Mucosa of stomach (tissue), 1 donor: ENCODE measurements around the gene RBM47.

Experiments
- H3K27me3 ChIP-seq: one replicate; pipeline ENCODE4 v1.7.0; 2013; ENCODE audit warnings: mild to moderate bottlenecking, low read length; ENCODE audit not compliant: control insufficient read depth, insufficient read depth
- H3K36me3 ChIP-seq: one replicate; pipeline ENCODE4 v1.7.0; 2013; ENCODE audit warnings: low read length; ENCODE audit not compliant: control insufficient read depth, insufficient read depth
- H3K4me1 ChIP-seq: one replicate; pipeline ENCODE4 v1.7.0; 2013; ENCODE audit warnings: mild to moderate bottlenecking, low read length; ENCODE audit not compliant: control insufficient read depth, insufficient read depth
- H3K4me3 ChIP-seq: one replicate; pipeline ENCODE4 v1.7.0; 2013; ENCODE audit warnings: low read length
- H3K9ac ChIP-seq: one replicate; pipeline ENCODE4 v1.7.0; 2013; ENCODE audit warnings: mild to moderate bottlenecking, low read length, moderate library complexity
- H3K9me3 ChIP-seq: one replicate; pipeline ENCODE4 v1.7.0; 2013; ENCODE audit warnings: mild to moderate bottlenecking, low read length, moderate library complexity; ENCODE audit not compliant: control insufficient read depth
- donor health status: Pancreatic carcinoma.

The RBM47 gene

GRCh38 chr4:40377512-40378365 is 251.9 kb downstream of the RBM47 start:
- Histone ChIP-seq H3K9ac (no peak overlapping the region), H3K27me3 (no peaks in the 10 kb centered on the region), H3K4me3 (no peak overlapping the region), H3K9me3 (no peaks in the 10 kb centered on the region), H3K36me3 (no peaks in the 10 kb centered on the region), H3K4me1 (peaks cover 14% of the 10 kb centered on the region)

- Histone ChIP-seq H3K9me3 (no peaks in the 10 kb centered on the region), H3K36me3 (no peaks in the 10 kb centered on the region), H3K4me3 (no peak overlapping the region), H3K27me3 (no peaks in the 10 kb centered on the region), H3K4me1 (peaks cover 14% of the 10 kb centered on the region), H3K9ac (no peak overlapping the region)
Observed at GRCh38 chr4:40375620-40376019, 254.0 kb downstream of the RBM47 start.

- Histone ChIP-seq H3K36me3 (no peaks in the 10 kb centered on the region), H3K4me3 (no peak overlapping the region), H3K27me3 (no peaks in the 10 kb centered on the region), H3K4me1 (peaks cover 14% of the 10 kb centered on the region), H3K9me3 (no peaks in the 10 kb centered on the region), H3K9ac (no peak overlapping the region)
Observed at GRCh38 chr4:40375095-40375494, 254.6 kb downstream of the RBM47 start.

- peaks cover 26% of the 10 kb centered on the region for H3K4me1 ChIP-seq
- no peak overlapping the region for H3K9ac ChIP-seq
- H3K4me3 ChIP-seq = no peak overlapping the region
Observed at GRCh38 chr4:40373636-40374035, 256.0 kb downstream of the RBM47 start.

More at GRCh38 chr4:40373636-40374035, 256.0 kb downstream of the RBM47 start:
- Histone ChIP-seq H3K27me3 (no peaks in the 10 kb centered on the region), H3K9me3 (no peaks in the 10 kb centered on the region), H3K36me3 (no peaks in the 10 kb centered on the region)
